Cerebellar cortex (tissue), 1 donor: ENCODE measurements around the gene UQCC3.
"Not testable (repeated sequence)": the region's sequence is repeated elsewhere in the genome, so short reads cannot be mapped to it uniquely, and the experiment has no call there.

Source experiments
- DNase-seq: peaks from one replicate; pipeline ENCODE4 v3.0.0-alpha.2; 2015; ENCODE audit warnings: low spot score

The UQCC3 gene

GRCh38 chr11:62671608-62672389 is at the start of gene UQCC3, which contains the start of gene LBHD1:
Gene UQCC3, plus strand, starts transcription at chr11:62671673. Its CDS starts 73 bp downstream, at chr11:62671746.
Gene LBHD1, minus strand, starts transcription at chr11:62672267. Its CDS starts 2,236 bp downstream, at chr11:62670031.
- DNase-seq: peak; percentile 95

- DNase-seq: no peak
Observed at GRCh38 chr11:62622476-62623089, 48.9 kb upstream of the UQCC3 start.

GRCh38 chr11:62627713-62628112 is 43.8 kb upstream of the UQCC3 start:
- peak; percentile 42 for DNase-seq

GRCh38 chr11:62632492-62632891 is 39.0 kb upstream of the UQCC3 start:
- no peak for DNase-seq

- no peak for DNase-seq
Observed at GRCh38 chr11:62644220-62644619, 27.3 kb upstream of the UQCC3 start.

- no peak for DNase-seq
Observed at GRCh38 chr11:62645671-62645945, 25.9 kb upstream of the UQCC3 start.

GRCh38 chr11:62645946-62646824 is 25.3 kb upstream of the UQCC3 start, which contains the start of gene GANAB:
Gene GANAB, minus strand, starts transcription at chr11:62646613. Its CDS starts 14 bp downstream, at chr11:62646599.
- peak; percentile 99 for DNase-seq

GRCh38 chr11:62646825-62647608 is 24.5 kb upstream of the UQCC3 start:
- DNase-seq: no peak

- no peak for DNase-seq
Observed at GRCh38 chr11:62647609-62648005, 23.9 kb upstream of the UQCC3 start.

GRCh38 chr11:62648185-62648966 is 23.1 kb upstream of the UQCC3 start:
- no peak for DNase-seq

- DNase-seq: no peak
Observed at GRCh38 chr11:62648967-62649364, 22.5 kb upstream of the UQCC3 start.

GRCh38 chr11:62649486-62649885 is 22.0 kb upstream of the UQCC3 start:
- DNase-seq: no peak

GRCh38 chr11:62650283-62650682 is 21.2 kb upstream of the UQCC3 start:
- DNase-seq: not testable (repeated sequence)

GRCh38 chr11:62652161-62653006 is 19.1 kb upstream of the UQCC3 start:
- DNase-seq: no peak

- DNase-seq: no peak
Observed at GRCh38 chr11:62654297-62654696, 17.2 kb upstream of the UQCC3 start.

GRCh38 chr11:62656796-62657429 is 14.6 kb upstream of the UQCC3 start:
- no peak for DNase-seq

- peak; percentile 69 for DNase-seq
Observed at GRCh38 chr11:62664405-62665074, 6.9 kb upstream of the UQCC3 start.

GRCh38 chr11:62665075-62665598 is 6.3 kb upstream of the UQCC3 start, which contains the start of the genes C11orf98 and CSKMT:
Gene C11orf98, minus strand, starts transcription at chr11:62665210. Its CDS starts 41 bp downstream, at chr11:62665169.
Gene CSKMT, plus strand, starts transcription at chr11:62665312. Its CDS starts 568 bp downstream, at chr11:62665880.
- peak; percentile 95 for DNase-seq
